ENCODE data around the gene ZNF649.

DNA sequence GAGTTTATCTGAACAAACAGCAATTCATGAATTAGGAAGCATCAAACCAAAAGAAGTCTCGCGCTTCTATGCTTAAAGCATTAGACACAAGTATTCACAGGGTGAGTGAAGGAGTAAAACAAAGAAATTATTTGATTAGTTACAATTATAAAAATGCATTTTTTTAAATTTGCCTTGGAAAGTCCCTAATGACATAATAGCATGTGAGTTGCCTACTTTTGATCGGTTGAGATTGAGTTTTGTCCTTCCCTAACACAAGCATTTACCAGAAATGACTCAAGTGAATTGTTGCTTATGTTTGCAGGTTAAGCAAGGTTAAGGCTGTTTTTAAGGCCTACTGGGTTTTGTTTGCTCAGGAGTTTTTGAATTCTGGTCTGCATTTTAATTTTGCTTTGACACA is 389 bp upstream of the ZNF649 start:
- TF ChIP-seq POLR2A (IDR thresholded peaks at IDR 0.05) (no peak), CTCF (IDR thresholded peaks at IDR 0.05) (no peak), EP300 (IDR thresholded peaks at IDR 0.05) (no peak), POLR2AphosphoS5 (IDR thresholded peaks at IDR 0.05) (no peak)

All from suprapubic skin (tissue), 4 donors.